ENCODE data around the gene FGF14.
"Not testable (repeated sequence)": the region's sequence is repeated elsewhere in the genome, so short reads cannot be mapped to it uniquely, and the experiment has no call there.

Gene FGF14

DNA sequence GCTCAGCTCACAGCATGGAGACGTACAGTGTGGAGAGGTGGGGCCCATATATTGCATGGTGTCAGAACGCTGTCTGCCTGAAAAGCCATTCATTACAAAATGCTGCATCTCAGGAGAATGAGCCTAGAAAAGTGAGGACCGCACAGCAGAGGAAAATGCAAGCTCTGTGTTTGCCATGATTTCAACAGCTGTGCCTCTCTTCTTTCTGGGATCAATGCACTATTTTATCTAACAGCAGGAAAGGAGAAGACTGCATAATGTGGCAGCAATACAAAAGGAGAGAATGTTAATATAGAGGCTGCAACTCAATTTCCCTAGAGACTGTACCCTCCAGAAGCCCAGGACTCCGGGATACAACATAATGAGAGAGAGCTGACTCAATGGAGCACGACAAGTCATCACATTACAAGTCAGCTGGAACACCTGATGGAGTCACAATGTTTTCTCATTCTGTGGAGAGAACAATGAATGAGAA is 368.0 kb downstream of the FGF14 start:
- Histone ChIP-seq H3K27ac (ENCODE audit: low read length) (no peak overlapping the region), H3K4me3 (ENCODE audit: low read depth in 1 of 2, low read length in 2 of 2) (no peak overlapping the region)

DNA sequence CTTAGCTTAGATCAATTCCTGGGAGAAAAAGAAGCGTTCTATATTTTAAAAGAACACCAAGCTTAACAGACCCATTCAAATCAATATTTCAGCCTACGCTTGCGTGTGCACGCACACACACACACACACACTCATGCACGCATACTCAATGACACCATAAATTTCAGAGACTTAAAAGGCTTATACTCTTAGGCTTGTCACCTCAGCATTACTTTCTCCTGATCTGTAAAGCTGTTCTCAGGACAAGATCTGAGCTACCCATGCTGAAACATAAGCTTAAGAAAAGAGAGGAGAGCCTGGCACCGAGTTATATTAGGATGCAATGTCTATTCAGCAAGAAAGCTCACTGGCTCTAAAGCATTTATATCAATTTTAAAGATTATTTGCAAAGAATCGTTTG is 368.5 kb downstream of the FGF14 start:
- Histone ChIP-seq H3K27me3 (ENCODE audit: low read depth, low read length) (no peaks in the 10 kb centered on the region), H3K4me3 (ENCODE audit: low read depth in 1 of 2, low read length in 2 of 2) (no peak overlapping the region), H3K9me3 (ENCODE audit: control insufficient read depth in 1 of 2, low read length in 2 of 2) (no peaks in the 10 kb centered on the region), H3K36me3 (ENCODE audit: control insufficient read depth in 1 of 2, insufficient read depth in 2 of 2, low read length in 2 of 2) (no peaks in the 10 kb centered on the region), H3K27ac (ENCODE audit: low read length) (no peak overlapping the region), H3K4me1 (ENCODE audit: control insufficient read depth in 1 of 2, insufficient read depth in 2 of 2, low read length in 2 of 2) (peaks cover 0 to 6% of the 10 kb centered on the region in 2 donors)

More for the DNA sequence above, 368.0 kb downstream of the FGF14 start:
- Histone ChIP-seq H3K4me1 (ENCODE audit: control insufficient read depth in 1 of 2, insufficient read depth in 2 of 2, low read length in 2 of 2) (peaks cover 0 to 3% of the 10 kb centered on the region in 2 donors), H3K36me3 (ENCODE audit: control insufficient read depth in 1 of 2, insufficient read depth in 2 of 2, low read length in 2 of 2) (no peaks in the 10 kb centered on the region), H3K27me3 (ENCODE audit: low read depth, low read length) (no peaks in the 10 kb centered on the region), H3K9me3 (ENCODE audit: control insufficient read depth in 1 of 2, low read length in 2 of 2) (no peaks in the 10 kb centered on the region)

GRCh38 chr13:102028868-102029267 is 373.0 kb downstream of the FGF14 start:
- no peak overlapping the region for H3K27ac ChIP-seq (ENCODE audit: low read length)
- H3K4me1 ChIP-seq (ENCODE audit: control insufficient read depth in 1 of 2, insufficient read depth in 2 of 2, low read length in 2 of 2): peaks cover 0 to 6% of the 10 kb centered on the region in 2 donors
- no peaks in the 10 kb centered on the region for H3K27me3 ChIP-seq (ENCODE audit: low read depth, low read length)
- H3K36me3 ChIP-seq (ENCODE audit: control insufficient read depth in 1 of 2, insufficient read depth in 2 of 2, low read length in 2 of 2): no peaks in the 10 kb centered on the region
- no peak overlapping the region for H3K4me3 ChIP-seq (ENCODE audit: low read depth in 1 of 2, low read length in 2 of 2)
- H3K9me3 ChIP-seq (ENCODE audit: control insufficient read depth in 1 of 2, low read length in 2 of 2): no peaks in the 10 kb centered on the region

- no peaks in the 10 kb centered on the region for H3K9me3 ChIP-seq (ENCODE audit: control insufficient read depth in 1 of 2, low read length in 2 of 2)
- no peaks in the 10 kb centered on the region for H3K27me3 ChIP-seq (ENCODE audit: low read depth, low read length)
- H3K4me1 ChIP-seq (ENCODE audit: control insufficient read depth in 1 of 2, insufficient read depth in 2 of 2, low read length in 2 of 2): peaks cover 0 to 6% of the 10 kb centered on the region in 2 donors
- no peak overlapping the region for H3K4me3 ChIP-seq (ENCODE audit: low read depth in 1 of 2, low read length in 2 of 2)
- no peak overlapping the region for H3K27ac ChIP-seq (ENCODE audit: low read length)
- no peaks in the 10 kb centered on the region for H3K36me3 ChIP-seq (ENCODE audit: control insufficient read depth in 1 of 2, insufficient read depth in 2 of 2, low read length in 2 of 2)
Observed at GRCh38 chr13:102028206-102028605, 373.6 kb downstream of the FGF14 start.

DNA sequence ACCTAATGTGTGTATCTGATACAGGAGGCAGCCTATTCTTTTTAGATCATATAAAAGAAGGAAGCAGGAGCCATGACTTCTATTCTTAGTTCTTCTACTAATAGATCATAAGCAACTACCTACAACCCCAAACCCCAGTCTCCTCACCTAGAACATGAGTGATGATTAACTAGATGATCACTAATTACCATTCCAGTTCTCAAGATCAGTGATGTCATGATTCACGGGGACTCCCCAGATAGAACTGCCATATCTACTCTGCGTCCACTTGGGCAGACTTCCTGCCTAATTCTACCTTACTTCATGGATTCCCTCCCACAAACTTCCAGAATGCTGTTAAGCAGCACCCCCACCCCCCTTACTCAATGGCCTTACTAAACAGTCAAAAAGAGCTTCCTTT is 380.1 kb downstream of the FGF14 start:
- Histone ChIP-seq H3K4me1 (ENCODE audit: control insufficient read depth in 1 of 2, insufficient read depth in 2 of 2, low read length in 2 of 2) (peaks cover 0 to 4% of the 10 kb centered on the region in 2 donors), H3K4me3 (ENCODE audit: low read depth in 1 of 2, low read length in 2 of 2) (no peak overlapping the region), H3K27ac (ENCODE audit: low read length) (no peak overlapping the region), H3K36me3 (ENCODE audit: control insufficient read depth in 1 of 2, insufficient read depth in 2 of 2, low read length in 2 of 2) (no peaks in the 10 kb centered on the region), H3K9me3 (ENCODE audit: control insufficient read depth in 1 of 2, low read length in 2 of 2) (peaks cover 6 to 14% of the 10 kb centered on the region in 2 donors), H3K27me3 (ENCODE audit: low read depth, low read length) (no peaks in the 10 kb centered on the region)

DNA sequence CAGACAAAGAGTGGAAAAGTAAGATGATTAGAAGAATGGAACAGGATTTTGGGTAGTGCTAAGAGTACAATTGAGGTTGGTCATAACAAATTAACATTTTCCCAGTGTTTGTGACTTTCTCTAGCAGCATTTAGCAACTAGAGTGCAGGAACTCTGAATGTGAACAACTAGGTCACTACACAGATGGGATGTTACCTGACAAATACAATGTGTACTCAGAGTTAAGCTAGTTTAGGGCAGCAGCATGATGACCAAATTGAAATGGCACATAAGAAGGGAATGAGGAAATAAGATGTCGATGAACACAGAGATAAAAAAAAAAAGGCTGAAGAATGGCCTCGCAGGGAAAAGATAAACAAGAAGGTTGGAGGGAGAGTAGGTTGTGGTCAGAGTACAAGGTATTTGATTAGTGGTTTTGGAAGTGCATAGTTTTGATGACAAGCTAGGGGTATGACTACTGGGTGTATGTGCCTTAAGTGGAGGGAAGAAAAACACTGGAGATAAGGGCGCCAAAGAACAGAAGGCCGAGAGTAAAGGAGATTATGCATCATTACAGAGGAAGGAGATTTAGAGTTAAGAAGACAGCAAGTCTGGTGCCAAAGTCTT is 381.1 kb downstream of the FGF14 start:
- Histone ChIP-seq H3K27ac (ENCODE audit: low read length) (no peak overlapping the region), H3K4me1 (ENCODE audit: control insufficient read depth in 1 of 2, insufficient read depth in 2 of 2, low read length in 2 of 2) (peaks cover 0 to 4% of the 10 kb centered on the region in 2 donors), H3K4me3 (ENCODE audit: low read depth in 1 of 2, low read length in 2 of 2) (no peak overlapping the region), H3K27me3 (ENCODE audit: low read depth, low read length) (no peaks in the 10 kb centered on the region), H3K9me3 (ENCODE audit: control insufficient read depth in 1 of 2, low read length in 2 of 2) (peaks cover 7 to 17% of the 10 kb centered on the region in 2 donors), H3K36me3 (ENCODE audit: control insufficient read depth in 1 of 2, insufficient read depth in 2 of 2, low read length in 2 of 2) (no peaks in the 10 kb centered on the region)

GRCh38 chr13:102018716-102019115 is 383.1 kb downstream of the FGF14 start:
- Histone ChIP-seq H3K9me3 (ENCODE audit: control insufficient read depth in 1 of 2, low read length in 2 of 2) (peaks cover 7 to 17% of the 10 kb centered on the region in 2 donors), H3K27ac (ENCODE audit: low read length) (no peak overlapping the region), H3K36me3 (ENCODE audit: control insufficient read depth in 1 of 2, insufficient read depth in 2 of 2, low read length in 2 of 2) (no peaks in the 10 kb centered on the region), H3K4me1 (ENCODE audit: control insufficient read depth in 1 of 2, insufficient read depth in 2 of 2, low read length in 2 of 2) (peaks cover 0 to 4% of the 10 kb centered on the region in 2 donors), H3K27me3 (ENCODE audit: low read depth, low read length) (no peaks in the 10 kb centered on the region), H3K4me3 (ENCODE audit: low read depth in 1 of 2, low read length in 2 of 2) (no peak overlapping the region)

DNA sequence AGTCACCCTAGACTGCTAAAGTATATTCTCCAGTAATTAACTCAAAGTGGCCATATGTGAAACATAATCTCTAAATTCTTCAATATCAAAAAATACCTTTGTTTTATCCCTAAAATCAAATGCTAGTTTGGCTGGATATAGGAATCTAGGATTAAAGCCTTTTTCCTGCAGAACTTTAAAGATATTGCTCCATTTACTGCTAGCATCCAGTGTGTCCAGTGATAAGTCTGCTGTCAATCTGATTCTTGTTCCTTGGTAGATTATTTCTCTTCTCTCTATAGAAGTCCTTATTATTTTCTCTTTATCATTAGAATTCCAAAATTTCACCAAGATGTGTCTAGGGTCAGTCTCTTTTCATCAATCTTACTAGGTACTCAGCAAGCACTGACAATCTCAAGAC is 384.6 kb downstream of the FGF14 start:
- Histone ChIP-seq H3K27ac (ENCODE audit: low read length) (no peak overlapping the region), H3K27me3 (ENCODE audit: low read depth, low read length) (no peaks in the 10 kb centered on the region), H3K4me1 (ENCODE audit: control insufficient read depth in 1 of 2, insufficient read depth in 2 of 2, low read length in 2 of 2) (peaks cover 0 to 14% of the 10 kb centered on the region in 2 donors), H3K9me3 (ENCODE audit: control insufficient read depth in 1 of 2, low read length in 2 of 2) (peaks cover 7 to 17% of the 10 kb centered on the region in 2 donors), H3K4me3 (ENCODE audit: low read depth in 1 of 2, low read length in 2 of 2) (no peak overlapping the region), H3K36me3 (ENCODE audit: control insufficient read depth in 1 of 2, insufficient read depth in 2 of 2, low read length in 2 of 2) (no peaks in the 10 kb centered on the region)

GRCh38 chr13:102012299-102013293 is 389.3 kb downstream of the FGF14 start:
- Histone ChIP-seq H3K36me3 (ENCODE audit: control insufficient read depth in 1 of 2, insufficient read depth in 2 of 2, low read length in 2 of 2) (no peaks in the 10 kb centered on the region), H3K4me1 (ENCODE audit: control insufficient read depth in 1 of 2, insufficient read depth in 2 of 2, low read length in 2 of 2) (peaks cover 0 to 21% of the 10 kb centered on the region in 2 donors), H3K9me3 (ENCODE audit: control insufficient read depth in 1 of 2, low read length in 2 of 2) (peaks cover 7 to 11% of the 10 kb centered on the region in 2 donors), H3K27me3 (ENCODE audit: low read depth, low read length) (no peaks in the 10 kb centered on the region), H3K4me3 (ENCODE audit: low read depth in 1 of 2, low read length in 2 of 2) (no peak overlapping the region), H3K27ac (ENCODE audit: low read length) (peak overlapping the region; percentile 80)

DNA sequence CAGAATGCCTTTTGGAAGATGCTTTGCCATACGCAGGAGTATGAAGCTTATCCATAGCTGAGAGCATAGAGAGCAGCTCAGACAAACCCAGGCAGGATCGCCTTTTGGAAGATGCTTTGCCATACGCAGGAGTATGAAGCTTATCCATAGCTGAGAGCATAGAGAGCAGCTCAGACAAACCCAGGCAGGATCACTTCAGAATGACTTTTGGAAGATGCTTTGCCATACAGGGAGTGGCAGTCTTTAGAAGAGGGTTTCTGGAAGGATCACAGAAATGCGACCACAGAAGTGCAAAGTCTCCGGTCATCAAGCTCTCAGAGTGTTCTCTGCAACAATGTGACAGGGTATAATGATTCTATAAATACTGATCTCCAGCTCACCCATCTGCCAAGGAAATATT is 390.4 kb downstream of the FGF14 start:
- not testable (repeated sequence) for H3K4me3 ChIP-seq (ENCODE audit: low read depth in 1 of 2, low read length in 2 of 2); H3K9me3 ChIP-seq (ENCODE audit: control insufficient read depth in 1 of 2, low read length in 2 of 2); H3K27me3 ChIP-seq (ENCODE audit: low read depth, low read length); H3K27ac ChIP-seq (ENCODE audit: low read length); H3K36me3 ChIP-seq (ENCODE audit: control insufficient read depth in 1 of 2, insufficient read depth in 2 of 2, low read length in 2 of 2)
- H3K4me1 ChIP-seq (ENCODE audit: control insufficient read depth in 1 of 2, insufficient read depth in 2 of 2, low read length in 2 of 2): peaks cover 0 to 21% of the 10 kb centered on the region in 2 donors

- Histone ChIP-seq H3K27me3 (ENCODE audit: low read depth, low read length) (no peaks in the 10 kb centered on the region), H3K9me3 (ENCODE audit: control insufficient read depth in 1 of 2, low read length in 2 of 2) (no peaks in the 10 kb centered on the region), H3K27ac (ENCODE audit: low read length) (no peak overlapping the region), H3K36me3 (ENCODE audit: control insufficient read depth in 1 of 2, insufficient read depth in 2 of 2, low read length in 2 of 2) (no peaks in the 10 kb centered on the region), H3K4me3 (ENCODE audit: low read depth in 1 of 2, low read length in 2 of 2) (no peak overlapping the region), H3K4me1 (ENCODE audit: control insufficient read depth in 1 of 2, insufficient read depth in 2 of 2, low read length in 2 of 2) (peaks cover 0 to 5% of the 10 kb centered on the region in 2 donors)
Observed at GRCh38 chr13:102003848-102004570, 397.8 kb downstream of the FGF14 start.

Data from muscle layer of duodenum (tissue), 2 donors.